ENCODE data around the gene BTBD18. TPM values are rescaled to one million over a fixed set of nuclear protein-coding genes. Genes with fewer than 3 reads are reported as not detected.

The BTBD18 gene
- total RNA-seq, 6 donors from 2014 or later = not detected

DNA sequence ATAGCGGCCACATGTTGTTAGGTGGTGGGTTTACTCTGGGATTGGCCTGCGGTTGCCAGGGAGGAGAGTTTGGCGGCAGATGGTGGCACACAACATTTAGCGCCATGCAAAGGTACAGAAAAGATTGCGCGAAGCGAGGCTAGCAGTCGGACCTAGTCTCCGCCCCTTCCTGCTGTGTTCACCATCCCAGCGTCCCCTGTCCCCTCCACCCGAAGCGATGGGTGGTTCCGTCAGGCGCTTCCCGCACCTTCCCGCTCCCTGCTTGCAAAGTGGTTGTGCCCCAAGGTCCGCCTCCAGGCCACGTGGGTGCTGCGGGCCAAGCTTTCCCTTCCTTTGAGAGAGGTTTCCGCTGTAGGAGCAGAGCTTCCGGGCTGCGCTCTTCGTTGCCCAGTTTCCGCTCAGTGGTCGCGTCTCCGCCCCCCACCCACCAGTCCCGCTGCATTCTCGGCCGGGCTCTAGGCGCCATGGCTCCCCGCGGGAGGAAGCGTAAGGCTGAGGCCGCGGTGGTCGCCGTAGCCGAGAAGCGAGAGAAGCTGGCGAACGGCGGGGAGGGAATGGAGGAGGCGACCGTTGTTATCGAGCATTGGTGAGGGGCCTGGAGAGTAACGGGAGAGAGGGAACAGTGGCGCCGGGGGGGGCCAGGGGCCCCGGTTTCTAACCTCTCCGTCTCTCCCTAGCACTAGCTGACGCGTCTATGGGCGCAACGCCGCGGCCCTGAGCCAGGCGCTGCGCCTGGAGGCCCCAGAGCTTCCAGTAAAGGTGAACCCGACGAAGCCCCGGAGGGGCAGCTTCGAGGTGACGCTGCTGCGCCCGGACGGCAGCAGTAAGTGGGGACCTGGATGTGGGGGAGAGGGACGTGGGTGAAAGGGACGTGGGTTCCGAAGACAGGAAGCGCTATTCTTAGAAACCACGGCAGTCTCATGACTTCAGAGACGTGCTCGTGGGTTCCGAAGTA lies 10.2 kb downstream of the BTBD18 start, which contains the start of gene SELENOH:
Gene SELENOH, plus strand, starts transcription at position 360 of the 955 bp plus-strand sequence. Its CDS starts 105 bp downstream, at position 465.
- 1 to 3% methylated on average over 16 to 74 of the region's 75 CpGs for WGBS, 2 donors
- peak within 1 kb of the TSS; percentile 94 to 96 (median 95) for H3K27ac ChIP-seq
- peaks cover 9 to 21% (median 14%) of the 10 kb centered on the region in 4 donors for H3K4me1 ChIP-seq
- TF ChIP-seq POLR2AphosphoS5 (IDR thresholded peaks at IDR 0.05) = peak; percentile 96 to 97
- peak in 3 of 4 donors; percentile 51 to 87 (median 85) for TF ChIP-seq POLR2A (IDR thresholded peaks at IDR 0.05)
- peak in 1 of 4 donors; percentile 85 for TF ChIP-seq EP300 (IDR thresholded peaks at IDR 0.05)
- TF ChIP-seq, protein P1, sequence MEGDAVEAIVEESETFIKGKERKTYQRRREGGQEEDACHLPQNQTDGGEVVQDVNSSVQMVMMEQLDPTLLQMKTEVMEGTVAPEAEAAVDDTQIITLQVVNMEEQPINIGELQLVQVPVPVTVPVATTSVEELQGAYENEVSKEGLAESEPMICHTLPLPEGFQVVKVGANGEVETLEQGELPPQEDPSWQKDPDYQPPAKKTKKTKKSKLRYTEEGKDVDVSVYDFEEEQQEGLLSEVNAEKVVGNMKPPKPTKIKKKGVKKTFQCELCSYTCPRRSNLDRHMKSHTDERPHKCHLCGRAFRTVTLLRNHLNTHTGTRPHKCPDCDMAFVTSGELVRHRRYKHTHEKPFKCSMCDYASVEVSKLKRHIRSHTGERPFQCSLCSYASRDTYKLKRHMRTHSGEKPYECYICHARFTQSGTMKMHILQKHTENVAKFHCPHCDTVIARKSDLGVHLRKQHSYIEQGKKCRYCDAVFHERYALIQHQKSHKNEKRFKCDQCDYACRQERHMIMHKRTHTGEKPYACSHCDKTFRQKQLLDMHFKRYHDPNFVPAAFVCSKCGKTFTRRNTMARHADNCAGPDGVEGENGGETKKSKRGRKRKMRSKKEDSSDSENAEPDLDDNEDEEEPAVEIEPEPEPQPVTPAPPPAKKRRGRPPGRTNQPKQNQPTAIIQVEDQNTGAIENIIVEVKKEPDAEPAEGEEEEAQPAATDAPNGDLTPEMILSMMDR (IDR thresholded peaks at IDR 0.05) = peak in 1 of 6 experiments; percentile 21
- no peaks in the 10 kb centered on the region for H3K9me3 ChIP-seq
- no peaks in the 10 kb centered on the region for H3K27me3 ChIP-seq
- peak within 1 kb of the TSS; percentile 81 to 93 (median 87) for H3K4me3 ChIP-seq
- peaks cover 2 to 56% (median 28%) of the 10 kb centered on the region in 4 donors for H3K36me3 ChIP-seq
- DNase-seq = peak; percentile 94 to 99
- ATAC-seq (ENCODE audit: low FRiP score in 2 of 2) = peak; percentile 99

DNA sequence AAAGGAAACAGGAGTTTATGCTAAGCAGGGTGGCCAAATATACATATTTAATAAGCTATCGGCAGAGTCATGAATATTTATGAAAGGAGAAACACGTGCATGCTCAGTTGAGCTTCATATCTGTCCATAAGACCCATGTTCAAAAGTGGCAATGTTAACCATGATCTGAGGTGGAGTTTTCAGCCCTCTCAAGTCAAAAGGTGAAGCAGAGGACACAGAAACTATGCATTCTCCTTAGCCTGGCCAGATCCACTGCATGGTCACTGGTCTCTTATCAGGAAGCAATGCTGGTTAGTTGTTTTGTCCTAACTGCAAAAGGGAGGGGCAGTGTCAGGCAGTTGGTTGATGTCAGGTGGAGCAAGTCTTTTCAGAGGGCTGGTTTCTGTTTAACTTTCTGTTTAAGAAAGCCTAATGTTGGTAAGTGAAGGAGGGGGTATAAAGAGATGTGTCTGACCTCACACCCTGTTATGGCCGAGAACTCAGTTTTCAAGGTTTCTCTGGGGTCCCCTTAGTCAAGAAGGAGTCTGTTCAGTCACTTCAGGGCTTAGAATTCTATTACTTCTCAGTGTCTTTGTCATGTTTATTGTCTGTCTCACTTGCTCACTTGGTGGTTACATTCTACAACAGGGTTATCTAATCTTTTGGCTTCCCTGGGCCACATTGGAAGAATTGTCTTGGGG lies 15.9 kb downstream of the BTBD18 start:
- no peaks in the 10 kb centered on the region for H3K9me3 ChIP-seq
- no peak for DNase-seq
- ATAC-seq (ENCODE audit: low FRiP score in 2 of 2) = no peak
- H3K27me3 ChIP-seq = no peaks in the 10 kb centered on the region
- 76 to 87% methylated on average over 3 of the region's 3 CpGs for WGBS, 2 donors
- H3K36me3 ChIP-seq = peaks cover 0 to 23% (median 12%) of the 10 kb centered on the region in 4 donors
- no peak overlapping the region for H3K27ac ChIP-seq
- no peak overlapping the region for H3K4me3 ChIP-seq
- H3K4me1 ChIP-seq = peaks cover 0 to 7% (median 1%) of the 10 kb centered on the region in 4 donors
- TF ChIP-seq POLR2AphosphoS5 (IDR thresholded peaks at IDR 0.05) (no peak), POLR2A (IDR thresholded peaks at IDR 0.05) (no peak), EP300 (IDR thresholded peaks at IDR 0.05) (no peak)
- TF ChIP-seq, protein P1 (IDR thresholded peaks at IDR 0.05) = no peak

DNA sequence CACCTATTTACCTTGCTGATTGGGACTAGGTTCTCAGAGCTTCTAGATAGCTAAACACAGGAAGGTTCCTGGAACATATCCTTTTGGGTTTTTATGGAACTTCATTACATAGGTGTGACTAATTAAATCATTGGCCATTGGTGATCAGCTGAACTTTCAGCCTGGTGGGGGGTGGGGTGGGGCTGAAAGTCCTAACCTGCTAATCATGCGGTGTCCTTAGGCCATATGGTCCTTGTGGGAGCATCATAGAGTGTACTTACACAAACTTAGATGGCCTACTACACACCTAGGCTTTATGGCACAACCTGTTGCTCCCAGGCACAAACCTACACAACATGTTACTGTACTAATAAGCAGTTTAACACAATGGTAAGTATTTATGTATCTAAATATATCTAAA lies 19.0 kb downstream of the BTBD18 start:
- ATAC-seq (ENCODE audit: low FRiP score in 2 of 2) (no peak), DNase-seq (no peak)
- no peaks in the 10 kb centered on the region for H3K9me3 ChIP-seq
- no peak overlapping the region for H3K4me3 ChIP-seq
- no peaks in the 10 kb centered on the region for H3K27me3 ChIP-seq
- no peak overlapping the region for H3K27ac ChIP-seq
- no peak for TF ChIP-seq POLR2AphosphoS5 (IDR thresholded peaks at IDR 0.05)
- no peak for TF ChIP-seq EP300 (IDR thresholded peaks at IDR 0.05)
- TF ChIP-seq POLR2A (IDR thresholded peaks at IDR 0.05) = no peak
- TF ChIP-seq, protein P1 (IDR thresholded peaks at IDR 0.05) = no peak
- H3K36me3 ChIP-seq = peaks cover 0 to 4% (median 1%) of the 10 kb centered on the region in 4 donors
- WGBS, 2 donors = 86 to 91% methylated on average over 1 of the region's 1 CpG
- peaks cover 0 to 3% (median 0%) of the 10 kb centered on the region in 4 donors for H3K4me1 ChIP-seq

DNA sequence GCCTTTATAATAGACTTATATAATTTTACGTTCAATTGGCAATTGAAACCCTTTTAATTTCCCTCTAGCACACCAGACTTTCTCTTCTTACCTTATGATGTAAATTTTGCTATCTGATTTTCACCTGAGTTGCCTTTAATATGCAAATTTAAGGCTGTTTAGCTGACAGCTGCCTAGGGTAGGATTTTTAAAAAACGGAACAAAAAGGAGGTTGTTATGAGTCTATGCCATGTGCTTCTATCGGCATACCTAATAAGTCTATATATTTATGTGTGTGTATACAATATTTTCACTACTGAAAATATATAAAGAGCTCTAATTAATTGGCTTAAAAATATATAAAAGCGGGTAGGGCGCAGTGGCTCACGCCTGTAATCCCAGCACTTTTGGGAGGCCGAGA lies 22.1 kb downstream of the BTBD18 start:
- no peak for ATAC-seq (ENCODE audit: low FRiP score in 2 of 2)
- WGBS, 2 donors = 93 to 95% methylated on average over 7 of the region's 7 CpGs
- no peak for DNase-seq
- Histone ChIP-seq H3K36me3 (no peaks in the 10 kb centered on the region), H3K4me1 (peaks cover 0 to 3% (median 0%) of the 10 kb centered on the region in 4 donors), H3K4me3 (no peak overlapping the region), H3K9me3 (no peaks in the 10 kb centered on the region), H3K27me3 (no peaks in the 10 kb centered on the region), H3K27ac (no peak overlapping the region)
- TF ChIP-seq, protein P1 (IDR thresholded peaks at IDR 0.05) = no peak
- TF ChIP-seq POLR2A (IDR thresholded peaks at IDR 0.05) = no peak
- no peak for TF ChIP-seq EP300 (IDR thresholded peaks at IDR 0.05)
- no peak for TF ChIP-seq POLR2AphosphoS5 (IDR thresholded peaks at IDR 0.05)
